Kasumi-1 (cell line): ENCODE data around the gene SAXO1.
A peak's percentile ranks its signal among the peaks of the same experiment; 100 is the strongest.
"Not testable (repeated sequence)": the region's sequence is repeated elsewhere in the genome, so short reads cannot be mapped to it uniquely, and the experiment has no call there.

Experiments
- DNase-seq, 2 experiments: peaks; one replicate each; lab custom pipeline; 2025; lab: John Stamatoyannopoulos, UW

The SAXO1 gene

GRCh38 chr9:19033015-19033414 lies at the start of gene SAXO1:
TSS of gene SAXO1 (minus strand) at chr9:19033209. CDS start at chr9:19032908, 301 bp downstream.
- no peak for DNase-seq

GRCh38 chr9:19074836-19075235 lies 41.8 kb upstream of the SAXO1 start:
- no peak for DNase-seq

GRCh38 chr9:19074229-19074628 lies 41.2 kb upstream of the SAXO1 start:
- no peak for DNase-seq

- DNase-seq, result no peak
Measured at GRCh38 chr9:19057033-19057432, 24.0 kb upstream of the SAXO1 start.

GRCh38 chr9:19050637-19051591 lies 17.9 kb upstream of the SAXO1 start:
- no peak for DNase-seq

DNA sequence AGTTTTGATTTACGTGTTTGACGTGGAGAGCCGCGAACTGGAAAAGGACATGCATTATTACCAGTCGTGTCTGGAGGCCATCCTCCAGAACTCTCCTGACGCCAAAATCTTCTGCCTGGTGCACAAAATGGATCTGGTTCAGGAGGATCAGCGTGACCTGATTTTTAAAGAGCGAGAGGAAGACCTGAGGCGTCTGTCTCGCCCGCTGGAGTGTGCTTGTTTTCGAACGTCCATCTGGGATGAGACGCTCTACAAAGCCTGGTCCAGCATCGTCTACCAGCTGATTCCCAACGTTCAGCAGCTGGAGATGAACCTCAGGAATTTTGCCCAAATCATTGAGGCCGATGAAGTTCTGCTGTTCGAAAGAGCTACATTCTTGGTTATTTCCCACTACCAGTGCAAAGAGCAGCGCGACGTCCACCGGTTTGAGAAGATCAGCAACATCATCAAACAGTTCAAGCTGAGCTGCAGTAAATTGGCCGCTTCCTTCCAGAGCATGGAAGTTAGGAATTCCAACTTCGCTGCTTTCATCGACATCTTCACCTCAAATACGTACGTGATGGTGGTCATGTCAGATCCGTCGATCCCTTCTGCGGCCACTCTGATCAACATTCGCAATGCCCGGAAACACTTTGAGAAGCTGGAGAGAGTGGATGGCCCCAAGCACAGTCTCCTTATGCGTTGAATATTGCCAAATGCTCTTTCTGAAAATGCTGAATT lies 17.1 kb upstream of the SAXO1 start:
- DNase-seq, result peak in 1 of 2 experiments; percentile 6

- DNase-seq, result peak; percentile 85 to 87
Measured at GRCh38 chr9:19048966-19049916, 16.2 kb upstream of the SAXO1 start, which contains the start of gene RRAGA. TSS of gene RRAGA (plus strand) at chr9:19049427. CDS start at chr9:19049660, 233 bp downstream.

- DNase-seq, result no peak
Measured at GRCh38 chr9:19036611-19037010, 3.6 kb upstream of the SAXO1 start.

DNA sequence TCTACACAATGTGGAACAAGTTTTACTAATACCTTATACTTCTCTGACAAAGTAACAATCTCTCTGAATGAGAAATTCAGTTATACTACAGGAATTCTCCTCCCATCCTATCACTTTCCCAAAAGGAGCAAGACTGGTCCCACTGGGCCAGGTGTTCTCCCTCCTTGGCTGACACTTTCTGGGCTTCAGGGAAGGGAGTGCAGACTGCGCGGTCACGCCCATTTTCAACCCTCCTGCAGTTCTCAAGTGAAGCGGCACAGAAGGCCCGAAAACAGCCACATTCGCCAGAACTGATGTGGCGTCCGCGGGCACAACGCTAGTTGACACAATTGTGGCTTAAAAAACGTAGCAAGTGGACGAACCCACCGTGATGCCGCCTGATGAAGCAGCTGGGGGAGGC lies 603 bp downstream of the SAXO1 start:
- no peak for DNase-seq

- no peak for DNase-seq
Measured at GRCh38 chr9:19030899-19031298, 2.1 kb downstream of the SAXO1 start.

- peak; percentile 38 to 42 for DNase-seq
Measured at GRCh38 chr9:19028835-19029451, 4.1 kb downstream of the SAXO1 start.

- no peak for DNase-seq
Measured at GRCh38 chr9:19027825-19028224, 5.2 kb downstream of the SAXO1 start.

- no peak for DNase-seq
Measured at GRCh38 chr9:19026375-19026774, 6.6 kb downstream of the SAXO1 start.

GRCh38 chr9:19023078-19023477 lies 9.9 kb downstream of the SAXO1 start:
- DNase-seq, result no peak

DNA sequence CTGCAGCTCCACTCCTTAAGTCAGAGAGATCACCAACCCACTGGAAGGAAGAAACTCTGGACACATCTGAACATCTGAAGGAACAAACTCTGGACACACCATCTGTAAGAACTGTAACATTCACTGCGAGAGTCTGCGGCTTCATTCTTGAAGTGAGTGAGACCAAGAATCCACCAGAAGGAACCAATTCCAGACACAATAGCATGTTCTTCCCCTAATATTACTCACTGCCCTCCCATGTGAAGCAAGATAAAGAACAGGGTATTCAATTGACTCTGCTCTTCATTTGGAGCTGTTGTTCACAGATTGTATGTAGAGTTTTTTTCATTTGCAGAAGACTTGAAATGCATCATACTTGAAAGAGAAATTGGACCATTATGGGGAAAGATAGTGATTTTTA lies 10.8 kb downstream of the SAXO1 start:
- DNase-seq, result no peak

- DNase-seq, result not testable (repeated sequence)
Measured at GRCh38 chr9:19021649-19022048, 11.4 kb downstream of the SAXO1 start.

- peak; percentile 2 to 13 for DNase-seq
Measured at GRCh38 chr9:19020886-19021455, 12.0 kb downstream of the SAXO1 start.

GRCh38 chr9:19018201-19018600 lies 14.8 kb downstream of the SAXO1 start:
- peak in 1 of 2 experiments; percentile 5 for DNase-seq

DNA sequence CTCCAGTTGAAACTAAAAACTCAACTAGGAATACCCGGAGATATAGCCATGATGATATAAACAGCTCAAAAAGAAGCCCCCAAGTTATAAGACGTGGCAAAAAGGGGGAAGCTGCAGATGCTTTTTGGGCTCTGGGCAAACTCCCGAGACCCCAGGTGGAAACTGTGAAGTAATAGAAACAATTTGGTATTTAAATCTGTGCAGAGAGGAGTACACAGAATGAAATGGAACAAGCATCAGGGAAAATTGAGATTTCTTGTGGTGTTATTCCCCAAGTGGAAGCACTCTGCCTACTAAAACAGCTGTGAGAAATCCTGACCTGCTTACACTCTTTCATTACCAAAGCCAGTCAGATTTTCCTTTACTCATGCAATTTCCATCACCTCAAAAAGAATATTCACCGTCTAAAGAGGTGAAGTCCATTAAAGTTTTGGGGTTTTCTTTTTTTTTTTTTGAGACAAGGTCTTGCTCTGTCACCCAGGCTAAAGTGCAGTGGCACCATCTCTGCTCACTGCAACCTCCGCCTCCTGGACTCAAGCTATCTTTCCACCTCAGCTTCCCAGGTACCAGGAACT lies 23.5 kb downstream of the SAXO1 start:
- DNase-seq, result no peak

DNA sequence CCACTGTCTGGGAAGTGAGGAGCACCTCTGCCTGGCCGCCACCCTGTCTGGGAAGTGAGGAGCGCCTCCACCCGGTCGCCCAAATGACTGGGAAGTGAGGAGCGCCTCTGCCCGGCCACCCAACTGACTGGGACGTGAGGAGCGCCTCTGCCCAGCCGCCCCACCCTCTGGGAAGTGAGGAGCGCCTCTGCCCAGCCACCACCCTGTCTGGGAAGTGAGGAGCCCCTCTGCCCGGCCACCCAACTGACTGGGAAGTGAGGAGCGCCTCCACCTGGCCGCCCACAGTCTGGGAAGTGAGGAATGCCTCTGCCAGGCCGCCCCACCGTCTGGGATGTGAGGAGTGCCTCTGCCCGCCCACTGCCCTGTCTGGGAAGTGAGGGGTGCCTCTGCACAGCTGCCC lies 32.9 kb downstream of the SAXO1 start:
- DNase-seq, result no peak
